Parathyroid adenoma (tissue), 2 donors: Measurements from ENCODE around the gene UNC13D.
A peak's percentile ranks its signal among the peaks of the same experiment; 100 is the strongest.

Experiments
- H2AFZ ChIP-seq: fragments of 300-600 bp; sonication (generic); one replicate; pipeline ENCODE4 v1.7.0; 2017; ENCODE audit warnings: antibody characterized with exemption, mild to moderate bottlenecking
- H3K27ac ChIP-seq: fragments of 300-600 bp; sonication (generic); one replicate; pipeline ENCODE4 v1.7.0; 2017
- H3K27me3 ChIP-seq: fragments of 300-600 bp; sonication (generic); one replicate; pipeline ENCODE4 v1.7.0; 2017; ENCODE audit warnings: low read length; ENCODE audit not compliant: control insufficient read depth, insufficient read depth
- H3K36me3 ChIP-seq: fragments of 300-600 bp; sonication (generic); one replicate; pipeline ENCODE4 v1.7.0; 2017; ENCODE audit warnings: low read length; ENCODE audit not compliant: control insufficient read depth, insufficient read depth
- H3K4me1 ChIP-seq: fragments of 300-600 bp; sonication (generic); one replicate; pipeline ENCODE4 v1.7.0; 2017; ENCODE audit warnings: control low read depth
- H3K4me2 ChIP-seq: fragments of 300-600 bp; sonication (generic); one replicate; pipeline ENCODE4 v1.7.0; 2017; ENCODE audit warnings: low read length
- H3K4me3 ChIP-seq: fragments of 300-600 bp; sonication (generic); one replicate; pipeline ENCODE4 v1.7.0; 2017; ENCODE audit warnings: low read depth, low read length
- H3K79me2 ChIP-seq: fragments of 300-600 bp; sonication (generic); one replicate; pipeline ENCODE4 v1.7.0; 2017; ENCODE audit warnings: control low read depth
- H3K9ac ChIP-seq: fragments of 300-600 bp; sonication (generic); one replicate; pipeline ENCODE4 v1.7.0; 2017; ENCODE audit warnings: mild to moderate bottlenecking
- H3K9me3 ChIP-seq: fragments of 300-600 bp; sonication (generic); one replicate; pipeline ENCODE4 v1.7.0; 2017; ENCODE audit warnings: low read length; ENCODE audit not compliant: control insufficient read depth
- CTCF ChIP-seq: fragments of 300-600 bp; sonication (generic); IDR thresholded peaks from one replicate; pipeline ENCODE4 v1.7.0; 2017; ENCODE audit warnings: antibody characterized with exemption, mild to moderate bottlenecking
- donor health status: primary hyperparathyroidism.

The UNC13D gene

GRCh38 chr17:75843577-75844529 lies at the start of gene UNC13D:
Gene UNC13D (minus strand): TSS chr17:75844404. CDS start chr17:75844337, 67 bp downstream.
- Histone ChIP-seq H3K9ac (no peak within 1 kb of the TSS), H3K4me1 (peaks cover 8% of the 10 kb centered on the region), H3K27ac (peak within 1 kb of the TSS; percentile 55), H2AFZ (peak within 1 kb of the TSS; percentile 29), H3K4me2 (no peak within 1 kb of the TSS), H3K27me3 (no peaks in the 10 kb centered on the region), H3K4me3 (no peak within 1 kb of the TSS), H3K36me3 (no peaks in the 10 kb centered on the region), H3K79me2 (no peaks in the 10 kb centered on the region), H3K9me3 (no peaks in the 10 kb centered on the region)
- TF ChIP-seq CTCF: no peak

DNA sequence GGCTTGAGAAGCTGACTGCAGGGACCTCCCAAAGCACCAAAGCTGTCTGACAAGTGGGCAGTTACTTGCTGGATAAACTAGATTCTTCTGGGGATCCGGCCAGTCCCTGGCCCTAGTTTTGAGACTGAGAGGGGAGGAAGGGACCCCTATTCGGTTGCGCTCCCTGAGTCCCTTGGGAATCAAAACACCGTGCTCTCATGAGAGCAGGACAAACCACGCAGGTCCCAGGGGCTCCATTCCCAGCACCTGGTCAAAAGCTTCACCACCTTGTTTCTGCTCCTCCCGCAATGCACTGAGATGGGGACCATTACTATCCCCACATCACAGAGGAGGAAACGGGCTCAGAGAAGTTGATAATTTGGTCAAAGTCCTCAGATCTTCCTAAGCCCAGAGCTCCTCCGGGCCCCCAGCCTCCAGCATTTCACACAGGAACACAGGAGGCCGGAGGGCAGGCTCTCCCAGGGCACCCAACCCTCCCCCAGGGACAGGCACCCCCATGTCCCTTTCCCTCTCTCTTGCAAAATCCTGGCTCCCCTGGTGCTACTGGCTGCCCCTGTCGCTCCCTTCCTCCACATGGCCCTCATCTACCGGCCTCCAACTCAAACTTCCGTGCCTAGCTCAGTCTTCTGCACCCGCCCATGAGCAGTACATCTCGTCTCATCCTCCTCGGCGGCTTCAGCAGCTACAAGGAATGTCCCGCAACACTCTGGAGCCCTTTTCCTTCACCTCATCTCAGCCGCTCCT lies 49.3 kb upstream of the UNC13D start:
- no peaks in the 10 kb centered on the region for H3K36me3 ChIP-seq
- H3K4me3 ChIP-seq: no peak overlapping the region
- no peak overlapping the region for H3K27ac ChIP-seq
- H3K4me2 ChIP-seq: no peak overlapping the region
- H3K79me2 ChIP-seq: peaks cover 8% of the 10 kb centered on the region
- H3K4me1 ChIP-seq: peaks cover 9% of the 10 kb centered on the region
- no peak overlapping the region for H2AFZ ChIP-seq
- no peak for TF ChIP-seq CTCF
- H3K9ac ChIP-seq: no peak overlapping the region
- no peaks in the 10 kb centered on the region for H3K9me3 ChIP-seq
- no peaks in the 10 kb centered on the region for H3K27me3 ChIP-seq

DNA sequence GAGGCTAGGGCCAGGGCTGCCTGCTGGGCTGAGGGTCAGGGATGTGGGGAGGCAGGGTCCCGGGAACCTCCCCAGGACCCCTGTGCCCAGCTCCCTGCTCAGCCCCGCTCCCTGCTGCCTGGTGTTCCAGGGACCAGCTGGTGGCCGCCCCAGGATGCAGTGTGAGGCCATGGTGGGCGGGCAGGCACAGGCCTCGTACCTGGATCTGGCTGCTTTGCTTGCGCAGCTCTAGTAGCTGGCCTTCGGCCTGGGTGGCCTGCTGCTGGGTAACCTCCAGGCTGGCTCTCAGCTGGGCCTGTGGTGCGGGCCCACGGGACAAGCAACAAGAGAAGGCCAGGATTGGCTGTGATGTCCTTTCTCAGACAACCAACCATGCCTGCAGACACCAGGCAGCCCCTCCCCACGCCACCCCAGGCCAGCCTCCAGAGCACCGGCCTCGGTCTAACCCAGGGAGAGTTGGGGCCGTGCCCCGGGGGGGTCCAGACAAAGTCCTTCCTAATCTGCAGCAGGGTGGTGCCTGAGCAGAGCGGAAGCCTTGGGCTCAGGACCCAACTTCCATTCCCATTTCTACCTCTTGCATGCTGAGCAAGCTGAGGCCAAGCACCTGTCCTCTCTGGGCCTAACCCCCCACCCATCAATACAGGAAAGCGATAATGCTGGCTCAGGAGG lies 48.5 kb upstream of the UNC13D start:
- peaks cover 9% of the 10 kb centered on the region for H3K4me1 ChIP-seq

More for the DNA sequence above, 48.5 kb upstream of the UNC13D start:
- Histone ChIP-seq H3K27me3 (no peaks in the 10 kb centered on the region), H3K36me3 (no peaks in the 10 kb centered on the region), H3K79me2 (peaks cover 8% of the 10 kb centered on the region), H3K4me2 (no peak overlapping the region), H3K4me3 (no peak overlapping the region), H3K9ac (no peak overlapping the region), H2AFZ (no peak overlapping the region), H3K27ac (no peak overlapping the region), H3K9me3 (no peaks in the 10 kb centered on the region)
- no peak for TF ChIP-seq CTCF
